ENCODE measurements around the gene UVRAG. TPM values are rescaled to one million over a fixed set of nuclear protein-coding genes. Genes with fewer than 3 reads are reported as not detected.

UVRAG gene
- total RNA-seq, 2 experiments from 2014 or later = 16.5 to 19.5 TPM

DNA sequence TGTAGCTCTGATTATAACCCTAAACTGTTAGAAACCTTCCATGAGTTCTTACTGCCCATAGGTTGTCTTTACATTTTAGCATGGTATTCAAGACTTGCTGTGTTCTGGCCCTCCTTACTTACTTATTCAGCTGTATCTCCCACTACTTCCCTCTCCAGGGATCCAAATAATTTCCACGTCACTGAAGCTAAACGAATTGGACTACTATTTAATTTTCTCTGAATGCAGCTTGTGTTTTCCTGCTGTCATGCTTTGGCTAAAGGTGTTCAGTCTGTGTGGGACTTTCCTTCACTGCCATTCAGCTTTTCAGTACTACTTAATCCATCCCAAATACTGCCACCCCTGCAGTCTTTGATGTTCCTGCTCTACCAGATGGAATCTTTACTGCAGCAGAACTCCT lies 88.3 kb downstream of the UVRAG start:
- Mint-ChIP-seq H3K9me3 (no peaks in the 10 kb centered on the region), H3K27me3 (no peaks in the 10 kb centered on the region), H3K4me3 (no peak overlapping the region), H3K4me1 (ENCODE audit: low read depth) (peaks cover 16% of the 10 kb centered on the region), H3K36me3 (ENCODE audit: low read depth) (peaks cover 25% of the 10 kb centered on the region), H3K27ac (no peak overlapping the region)
- Histone ChIP-seq H3K4me3 (ENCODE audit: low read length) (no peak overlapping the region), H3K36me3 (ENCODE audit: insufficient read depth, low read length) (peaks cover 3% of the 10 kb centered on the region), H3K9me3 (ENCODE audit: control insufficient read depth in 1 of 2, insufficient read depth in 1 of 2, low read length in 2 of 2) (no peaks in the 10 kb centered on the region), H3K27me3 (ENCODE audit: control insufficient read depth in 1 of 2, insufficient read depth in 2 of 2, low read length in 2 of 2) (no peaks in the 10 kb centered on the region), H3K4me1 (ENCODE audit: insufficient read depth, low read length) (no peaks in the 10 kb centered on the region), H3K27ac (ENCODE audit: low read depth in 1 of 2, low read length in 2 of 2) (no peak overlapping the region)
- intact Hi-C loops (cut with DNase I, micrococcal nuclease) = no loop called here
- TF ChIP-seq, protein P1, sequence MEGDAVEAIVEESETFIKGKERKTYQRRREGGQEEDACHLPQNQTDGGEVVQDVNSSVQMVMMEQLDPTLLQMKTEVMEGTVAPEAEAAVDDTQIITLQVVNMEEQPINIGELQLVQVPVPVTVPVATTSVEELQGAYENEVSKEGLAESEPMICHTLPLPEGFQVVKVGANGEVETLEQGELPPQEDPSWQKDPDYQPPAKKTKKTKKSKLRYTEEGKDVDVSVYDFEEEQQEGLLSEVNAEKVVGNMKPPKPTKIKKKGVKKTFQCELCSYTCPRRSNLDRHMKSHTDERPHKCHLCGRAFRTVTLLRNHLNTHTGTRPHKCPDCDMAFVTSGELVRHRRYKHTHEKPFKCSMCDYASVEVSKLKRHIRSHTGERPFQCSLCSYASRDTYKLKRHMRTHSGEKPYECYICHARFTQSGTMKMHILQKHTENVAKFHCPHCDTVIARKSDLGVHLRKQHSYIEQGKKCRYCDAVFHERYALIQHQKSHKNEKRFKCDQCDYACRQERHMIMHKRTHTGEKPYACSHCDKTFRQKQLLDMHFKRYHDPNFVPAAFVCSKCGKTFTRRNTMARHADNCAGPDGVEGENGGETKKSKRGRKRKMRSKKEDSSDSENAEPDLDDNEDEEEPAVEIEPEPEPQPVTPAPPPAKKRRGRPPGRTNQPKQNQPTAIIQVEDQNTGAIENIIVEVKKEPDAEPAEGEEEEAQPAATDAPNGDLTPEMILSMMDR (IDR thresholded peaks at IDR 0.05) = no peak
- no peak for DNase-seq
- ChIA-PET CTCF (no interaction called here), POLR2A (no interaction called here)
- no peak for ATAC-seq (ENCODE audit: poor library complexity)

DNA sequence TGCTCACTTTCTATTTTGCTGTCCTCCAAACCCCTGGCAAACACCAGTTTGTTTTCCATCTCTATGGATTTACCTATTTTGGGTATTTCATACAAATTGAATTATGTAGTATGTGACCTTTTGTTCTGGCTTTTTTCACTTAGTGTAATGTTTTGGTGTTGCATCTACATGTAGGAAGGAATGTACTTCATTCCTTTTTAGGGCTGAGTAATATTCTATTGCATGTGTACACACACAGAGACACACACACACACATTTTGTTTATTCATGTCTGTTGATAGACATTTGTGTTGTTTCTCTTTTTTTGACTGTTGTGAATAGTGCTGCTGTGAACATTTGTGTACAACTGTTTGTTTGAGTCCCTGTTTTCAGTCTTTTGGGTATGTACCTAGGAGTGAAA lies 90.4 kb downstream of the UVRAG start:
- H3K27me3 Mint-ChIP-seq = no peaks in the 10 kb centered on the region
- ChIA-PET POLR2A (no interaction called here), CTCF (no interaction called here)
- H3K27me3 ChIP-seq (ENCODE audit: control insufficient read depth in 1 of 2, insufficient read depth in 2 of 2, low read length in 2 of 2) = no peaks in the 10 kb centered on the region
- H3K36me3 Mint-ChIP-seq (ENCODE audit: low read depth) = peaks cover 18% of the 10 kb centered on the region
- H3K4me1 Mint-ChIP-seq (ENCODE audit: low read depth) = peaks cover 16% of the 10 kb centered on the region
- no peaks in the 10 kb centered on the region for H3K4me1 ChIP-seq (ENCODE audit: insufficient read depth, low read length)
- H3K36me3 ChIP-seq (ENCODE audit: insufficient read depth, low read length) = no peaks in the 10 kb centered on the region
- H3K27ac ChIP-seq (ENCODE audit: low read depth in 1 of 2, low read length in 2 of 2) = no peak overlapping the region
- H3K4me3 Mint-ChIP-seq = no peak overlapping the region
- ATAC-seq (ENCODE audit: poor library complexity) (no peak), DNase-seq (no peak)
- TF ChIP-seq, protein P1 (IDR thresholded peaks at IDR 0.05) = no peak
- intact Hi-C loops (cut with DNase I, micrococcal nuclease) = no loop called here
- no peaks in the 10 kb centered on the region for H3K9me3 Mint-ChIP-seq
- H3K9me3 ChIP-seq (ENCODE audit: control insufficient read depth in 1 of 2, insufficient read depth in 1 of 2, low read length in 2 of 2) = no peaks in the 10 kb centered on the region
- H3K4me3 ChIP-seq (ENCODE audit: low read length) = no peak overlapping the region
- H3K27ac Mint-ChIP-seq = no peak overlapping the region

DNA sequence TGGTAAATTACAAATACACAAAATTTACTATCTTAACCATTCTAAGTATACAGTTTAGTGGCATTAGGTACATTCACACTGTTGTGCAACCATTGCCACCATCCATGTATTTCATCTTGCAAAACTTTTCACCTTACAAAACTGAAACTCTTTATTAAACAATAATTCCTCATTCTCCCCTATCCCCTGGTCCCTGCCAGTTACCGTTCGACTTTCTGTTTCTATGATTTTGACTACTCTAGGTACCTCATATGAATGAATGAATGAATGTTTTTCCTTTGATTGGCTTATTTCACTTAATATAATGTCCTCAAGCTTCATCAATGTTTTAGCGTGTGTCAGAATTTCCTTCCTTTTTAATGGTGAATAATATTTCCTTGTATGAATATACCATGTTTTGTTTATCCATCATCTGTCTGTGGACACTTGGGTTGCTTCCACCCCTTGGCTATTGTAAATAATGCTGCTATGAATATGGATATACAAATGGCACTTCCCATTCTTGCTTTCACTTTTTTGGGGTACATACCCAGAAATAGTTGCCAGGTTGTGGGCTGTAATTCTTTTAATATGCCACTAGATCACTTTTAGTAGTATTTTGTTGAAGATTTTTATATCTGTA lies 93.0 kb downstream of the UVRAG start:
- ATAC-seq (ENCODE audit: poor library complexity) = no peak
- peaks cover 20% of the 10 kb centered on the region for H3K36me3 Mint-ChIP-seq (ENCODE audit: low read depth)
- Histone ChIP-seq H3K27me3 (ENCODE audit: control insufficient read depth in 1 of 2, insufficient read depth in 2 of 2, low read length in 2 of 2) (no peaks in the 10 kb centered on the region), H3K4me3 (ENCODE audit: low read length) (no peak overlapping the region), H3K9me3 (ENCODE audit: control insufficient read depth in 1 of 2, insufficient read depth in 1 of 2, low read length in 2 of 2) (no peaks in the 10 kb centered on the region), H3K36me3 (ENCODE audit: insufficient read depth, low read length) (peaks cover 8% of the 10 kb centered on the region), H3K27ac (ENCODE audit: low read depth in 1 of 2, low read length in 2 of 2) (no peak overlapping the region), H3K4me1 (ENCODE audit: insufficient read depth, low read length) (no peaks in the 10 kb centered on the region)
- no peak overlapping the region for H3K27ac Mint-ChIP-seq
- no peak overlapping the region for H3K4me3 Mint-ChIP-seq
- H3K9me3 Mint-ChIP-seq = no peaks in the 10 kb centered on the region
- no peaks in the 10 kb centered on the region for H3K27me3 Mint-ChIP-seq
- DNase-seq = no peak
- ChIA-PET POLR2A (interaction anchor here (0.6 kb wide), 1 partner anchor 1415 kb away, joined by 3 read pairs; no protein-coding TSS in a partner anchor), CTCF (no interaction called here)
- TF ChIP-seq, protein P1 (IDR thresholded peaks at IDR 0.05) = no peak
- intact Hi-C loops (cut with DNase I, micrococcal nuclease) = no loop called here
- peaks cover 12% of the 10 kb centered on the region for H3K4me1 Mint-ChIP-seq (ENCODE audit: low read depth)

All from CD4-positive, alpha-beta T cell (primary cell).